Stimulated activated CD4-positive, alpha-beta T cell treated with anti-CD3 and anti-CD28 coated beads, Interleukin-15, amount 100 ng/mL, for 48 hours (primary cell): Measurements from ENCODE around the gene CD247.

Experiments used
- DNase-seq, 2 donors: peaks; one replicate each; pipeline ENCODE4 v3.0.0-alpha.2; 2020; ENCODE audit warnings: low read depth in 2 of 2

CD247 gene

DNA sequence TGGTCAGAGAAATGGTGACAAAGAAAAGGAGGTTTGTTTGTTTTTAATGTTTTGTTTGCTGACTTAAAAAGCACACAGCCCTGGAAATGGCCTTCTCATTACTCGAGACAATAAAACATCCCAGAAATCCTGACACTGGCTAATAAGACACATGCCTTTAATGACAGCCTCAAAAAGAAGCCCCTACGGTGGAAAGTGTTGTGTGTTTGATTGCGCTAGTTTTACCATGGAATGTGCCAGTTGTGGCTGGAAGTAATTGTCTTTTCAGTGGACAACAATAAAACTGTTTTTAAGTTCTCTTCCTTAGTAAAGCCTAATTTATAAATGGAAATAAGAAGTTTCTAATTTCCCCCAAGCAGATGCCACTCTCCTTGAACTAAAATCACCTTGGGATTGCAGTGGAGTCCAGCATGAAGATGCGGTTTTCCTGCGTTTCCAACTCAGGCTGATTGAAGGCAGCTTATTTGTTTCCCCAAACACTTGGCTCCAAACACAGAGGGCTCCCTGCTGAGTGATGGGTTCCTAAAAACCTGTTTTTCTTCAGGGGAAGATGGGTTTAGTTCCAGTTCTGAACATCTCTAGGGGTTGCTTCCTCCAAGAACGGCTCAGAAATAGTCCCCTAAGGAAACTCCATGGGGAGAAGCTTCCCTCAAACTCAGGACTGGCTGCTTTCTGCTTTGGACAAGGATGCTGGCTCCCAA, 54.3 kb downstream of the CD247 start:
- no peak for DNase-seq

DNA sequence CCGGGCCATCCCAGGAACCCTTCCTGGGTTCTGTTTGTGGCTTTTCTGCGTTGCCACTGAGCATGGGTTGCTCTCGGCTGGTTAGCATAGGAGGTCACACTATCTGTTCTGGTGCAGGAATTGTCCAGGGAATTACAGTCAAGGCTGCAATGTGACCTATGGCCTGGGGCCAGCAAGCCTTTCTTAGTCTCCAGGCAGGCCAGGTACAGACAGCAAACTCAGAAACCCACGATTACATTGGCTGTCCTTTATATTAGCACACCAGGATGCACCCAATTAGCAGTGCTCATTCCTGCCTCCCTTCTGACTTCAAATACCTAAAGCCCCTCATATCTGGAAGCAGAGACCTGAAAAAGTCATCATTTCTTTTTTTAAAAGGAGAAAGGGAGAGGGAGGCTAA, 55.2 kb downstream of the CD247 start:
- no peak for DNase-seq

DNA sequence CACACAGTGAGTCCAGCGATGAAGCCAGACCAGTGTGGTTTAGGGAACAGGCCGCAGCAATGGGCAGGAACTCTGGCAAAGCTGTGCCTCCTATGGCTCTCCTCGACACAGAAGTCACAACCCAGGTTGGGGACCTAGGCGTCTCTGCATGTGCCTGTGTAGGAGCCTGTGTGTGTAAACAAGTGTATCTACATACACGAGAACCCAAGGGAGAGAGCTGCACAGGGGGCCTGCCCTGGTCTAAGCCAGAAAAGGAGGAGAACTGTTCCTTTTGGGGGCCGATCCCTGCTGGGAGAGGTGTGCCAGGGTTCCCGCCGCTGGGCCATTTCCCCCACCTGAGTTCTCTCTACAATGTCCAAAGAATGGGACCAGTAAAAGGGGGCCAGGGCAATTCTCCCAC, 56.0 kb downstream of the CD247 start:
- DNase-seq, result no peak

DNA sequence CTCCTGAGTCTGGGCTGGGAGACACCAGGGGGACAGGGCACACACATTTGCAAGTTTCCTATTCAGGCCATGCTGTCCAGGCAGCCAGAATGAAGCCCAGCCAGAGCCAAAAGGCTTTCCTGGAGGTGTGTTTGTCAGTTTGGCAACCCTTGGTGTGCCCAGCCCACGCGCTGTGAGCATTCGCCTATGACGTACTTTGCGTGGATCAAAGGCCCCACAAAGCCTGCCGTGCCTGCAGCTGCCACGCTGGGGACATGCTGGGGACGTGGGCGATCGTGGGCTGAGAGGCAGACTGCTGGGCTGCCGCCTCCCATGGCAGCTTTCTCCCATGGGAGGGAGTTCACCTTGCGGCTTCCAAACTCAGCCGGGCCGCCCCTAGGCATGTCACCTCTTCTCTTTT, 57.5 kb downstream of the CD247 start:
- no peak for DNase-seq

DNA sequence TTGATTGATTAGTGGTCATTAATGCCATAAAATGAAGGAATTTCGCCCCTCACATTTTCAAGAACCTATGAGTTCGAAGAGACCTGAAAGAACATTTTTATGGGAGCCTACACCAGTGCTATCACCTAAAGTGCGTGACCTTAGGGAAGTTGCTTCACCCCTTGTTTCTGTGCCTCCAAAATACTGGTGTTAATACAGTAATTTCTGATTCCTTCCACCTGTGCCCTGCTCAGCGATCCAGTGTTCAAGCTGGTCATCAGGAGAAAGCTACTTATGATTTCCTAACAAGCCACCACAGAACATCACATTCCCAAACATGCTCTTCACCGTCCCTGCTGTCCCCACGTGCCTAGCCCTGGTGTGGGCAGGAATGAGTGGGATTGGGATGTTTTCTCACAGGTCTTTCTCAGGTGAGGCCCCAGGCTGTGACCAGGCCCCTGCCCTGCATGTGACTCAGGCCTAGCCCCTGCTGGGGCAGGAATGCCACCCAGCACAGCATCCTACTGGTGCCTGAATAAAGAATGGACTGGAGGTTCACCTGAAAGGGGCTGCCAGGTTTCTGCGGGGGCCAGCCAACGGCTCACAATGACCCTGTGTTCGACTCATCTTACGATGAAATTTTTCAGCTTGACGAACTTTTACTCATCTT, 60.3 kb downstream of the CD247 start:
- no peak for DNase-seq

DNA sequence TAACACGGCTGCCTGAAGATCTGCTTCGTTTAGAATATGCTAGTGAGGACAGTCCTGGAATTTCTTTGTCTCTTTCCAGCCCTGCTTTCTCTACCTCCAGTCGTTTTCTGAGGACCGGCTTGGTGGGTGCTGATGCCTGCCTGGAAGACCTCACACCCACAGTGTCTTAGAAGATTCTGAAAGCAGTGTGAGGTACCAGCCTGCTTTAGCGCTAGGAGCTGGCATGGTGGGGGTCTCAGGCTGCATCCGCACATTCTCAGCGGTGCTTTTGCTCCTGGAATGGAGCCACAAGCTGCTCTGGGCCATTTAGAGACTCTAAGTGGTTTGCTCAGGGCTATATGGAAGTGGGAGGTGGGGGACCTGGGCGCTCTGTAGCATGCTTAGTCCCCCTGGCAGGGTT, 61.4 kb downstream of the CD247 start:
- no peak for DNase-seq

DNA sequence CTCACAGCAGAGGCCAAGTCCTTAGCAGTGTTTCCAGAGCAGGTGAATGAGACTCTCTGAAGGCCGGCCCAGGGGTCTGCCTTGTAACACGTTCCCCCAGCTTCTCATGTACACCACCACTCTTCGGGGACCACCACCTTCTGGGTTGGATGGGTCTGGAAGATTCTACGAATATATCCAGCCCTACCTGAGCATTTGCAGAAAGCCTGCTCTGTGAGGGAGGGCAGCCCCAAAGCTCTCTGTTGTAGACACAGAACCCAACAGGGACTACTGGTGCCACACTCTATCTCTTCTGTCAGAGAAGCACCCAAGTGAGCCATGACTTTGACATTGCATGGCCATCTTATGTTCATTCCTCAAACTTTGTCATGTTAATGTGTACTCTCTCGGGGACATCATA, 61.8 kb downstream of the CD247 start:
- DNase-seq, result no peak

DNA sequence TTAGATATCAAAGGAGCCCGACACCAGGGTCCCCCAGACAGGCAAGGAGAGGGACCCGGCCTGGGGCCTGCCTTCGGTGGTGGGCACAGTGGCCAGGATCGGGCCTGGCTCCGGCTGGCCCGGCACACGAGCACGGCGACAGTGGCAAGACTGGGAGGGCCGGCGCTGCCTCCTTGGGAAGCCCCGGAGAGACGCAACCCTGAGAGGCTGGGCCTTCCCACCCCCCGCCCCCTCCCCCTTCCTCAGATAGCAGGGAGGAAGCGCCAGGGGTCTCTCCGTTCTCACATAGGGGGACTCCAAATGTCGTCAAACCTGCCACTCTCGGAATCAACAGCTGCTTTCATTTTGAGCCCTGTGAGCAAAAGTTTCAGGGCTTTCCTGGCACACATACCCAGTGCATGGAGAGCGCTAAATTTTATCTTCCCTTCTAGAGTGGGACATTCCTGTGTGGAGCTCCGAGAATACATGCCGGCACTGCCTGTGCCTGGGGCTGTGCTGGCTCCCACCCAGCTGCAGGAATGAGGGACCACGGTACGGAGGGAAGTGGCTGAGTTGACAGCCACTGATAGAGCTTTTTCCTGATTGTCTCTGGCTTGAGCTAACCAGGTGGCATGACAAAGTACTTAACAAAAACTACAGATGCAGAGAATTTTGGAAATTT, 62.4 kb downstream of the CD247 start:
- no peak for DNase-seq

DNA sequence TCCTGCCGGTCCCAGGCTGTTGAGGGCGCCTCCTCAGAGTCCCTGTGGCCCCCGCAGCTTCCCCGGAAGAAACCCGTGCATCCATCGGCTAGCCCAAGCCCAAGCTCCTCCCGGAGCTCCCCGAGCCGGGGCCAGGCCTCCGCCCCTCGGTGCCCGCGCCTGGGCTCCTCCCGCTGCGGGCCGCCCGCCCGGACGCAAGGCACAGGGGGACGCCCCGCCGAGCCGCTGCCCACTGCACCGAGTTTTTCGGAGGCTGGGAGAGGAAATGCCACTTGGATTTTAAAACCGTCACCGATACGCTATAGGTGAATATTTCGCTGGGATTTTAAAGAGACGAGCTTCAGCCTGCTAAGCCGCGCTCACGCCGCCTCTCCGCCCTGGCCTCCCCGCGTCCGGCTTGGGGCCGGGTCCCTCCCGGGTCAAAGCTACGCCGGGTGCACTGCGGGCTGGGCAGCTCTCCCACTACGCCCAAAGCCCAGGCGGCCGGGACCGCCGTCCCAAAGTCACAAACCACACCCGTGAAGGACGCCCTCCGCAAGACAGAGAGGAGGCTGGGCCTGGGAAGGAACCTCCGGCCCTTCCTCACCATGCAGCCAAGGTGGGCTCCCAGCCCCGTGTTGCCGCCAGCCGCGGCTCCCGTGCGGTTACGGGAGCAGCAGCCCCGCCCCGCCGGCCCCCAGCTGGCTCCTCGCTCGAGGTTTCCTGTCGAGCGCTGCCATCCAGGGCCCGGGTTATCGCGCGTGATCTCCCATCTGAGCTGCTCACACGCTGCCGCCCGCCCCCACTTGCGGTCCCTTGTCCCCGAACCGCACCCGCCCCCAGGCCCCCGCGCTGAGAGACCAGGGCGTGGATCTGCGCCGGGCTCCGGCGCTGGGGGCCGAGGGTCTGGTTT, 63.2 kb downstream of the CD247 start:
- peak; percentile 58 to 70 for DNase-seq

DNA sequence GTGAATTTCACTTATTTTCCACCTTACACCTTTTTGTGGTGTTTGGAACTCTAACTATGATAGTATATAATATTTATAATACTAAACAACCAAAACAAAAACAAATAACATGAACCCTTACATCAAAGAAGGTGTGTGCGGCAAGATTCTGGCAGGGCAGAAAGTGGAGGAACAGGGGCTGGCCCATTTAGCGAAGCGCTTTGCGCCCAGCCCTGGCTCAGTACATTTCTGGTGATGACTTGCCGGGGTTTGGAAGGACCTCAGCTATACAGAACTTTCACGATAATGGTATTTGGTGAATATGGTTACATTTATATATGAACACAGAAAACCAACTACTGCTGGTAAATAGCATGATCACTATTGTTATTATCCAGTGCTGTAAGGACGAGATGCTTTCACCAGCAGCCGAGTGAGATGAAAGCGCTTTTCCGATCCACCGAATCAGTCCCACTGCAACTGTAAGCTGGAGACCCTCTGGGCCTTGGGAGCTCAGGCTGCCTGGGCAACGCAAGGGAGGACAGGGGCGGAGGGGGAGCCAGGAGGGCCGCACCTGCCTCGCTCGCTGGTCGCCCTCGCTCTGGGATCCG, 63.9 kb downstream of the CD247 start:
- DNase-seq, result no peak

DNA sequence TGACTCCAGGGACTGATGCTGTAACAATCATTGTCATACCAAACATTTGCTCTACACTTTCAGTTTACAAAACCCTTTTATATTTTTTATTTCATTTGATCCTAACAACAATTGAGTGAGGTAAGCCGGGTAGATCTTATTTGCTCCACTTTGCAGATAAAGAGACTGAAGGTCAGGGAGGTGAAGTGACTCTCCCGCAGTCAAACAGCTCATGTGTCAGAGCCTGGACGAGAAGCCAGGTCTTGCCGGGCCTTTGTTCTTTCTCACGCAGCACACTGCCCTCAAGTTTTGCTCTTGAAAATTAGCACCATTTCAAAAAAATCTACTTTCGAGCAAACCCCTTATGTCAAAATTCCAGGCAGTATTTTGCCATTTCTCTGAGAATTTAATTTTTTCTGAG, 65.2 kb downstream of the CD247 start:
- DNase-seq, result no peak

DNA sequence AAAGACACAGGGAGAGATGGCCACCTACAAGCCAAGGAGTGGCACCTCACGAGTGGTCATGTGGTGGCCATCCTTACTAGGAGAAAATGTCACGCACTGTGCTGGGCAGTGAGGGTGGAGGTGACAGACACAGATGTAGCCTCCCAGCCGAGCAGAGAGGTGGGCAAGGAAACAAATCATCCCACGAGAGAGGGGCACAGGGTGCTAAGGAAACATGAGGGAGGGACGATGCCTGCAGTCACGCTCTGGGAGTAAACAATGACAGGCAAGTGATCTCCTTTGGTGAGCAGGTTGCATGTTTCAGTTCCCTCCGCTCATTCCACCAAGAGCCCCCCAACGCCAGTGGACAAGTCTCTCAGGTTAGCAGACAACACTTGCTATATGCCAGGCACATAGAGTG, 65.8 kb downstream of the CD247 start:
- no peak for DNase-seq

DNA sequence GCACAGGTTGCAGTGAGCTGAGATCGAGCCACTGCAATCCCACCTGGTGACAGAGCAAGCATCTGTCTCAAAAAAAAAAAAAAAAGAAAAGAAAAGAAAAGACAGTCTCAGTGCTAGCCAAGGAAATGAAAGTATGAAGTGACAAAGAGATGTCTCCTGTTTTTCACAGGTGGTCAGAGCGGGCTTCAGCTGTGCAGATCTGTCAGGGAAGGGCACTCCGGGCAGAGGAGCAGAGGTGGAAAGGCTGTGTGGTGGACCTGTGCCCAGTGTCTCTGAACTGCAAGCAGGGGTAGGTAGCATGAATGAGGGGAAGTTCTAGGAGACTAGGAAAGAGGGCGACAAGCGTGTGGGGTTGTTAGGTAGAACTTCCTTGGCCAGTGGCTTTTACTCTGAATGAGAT, 67.5 kb downstream of the CD247 start:
- DNase-seq, result no peak

DNA sequence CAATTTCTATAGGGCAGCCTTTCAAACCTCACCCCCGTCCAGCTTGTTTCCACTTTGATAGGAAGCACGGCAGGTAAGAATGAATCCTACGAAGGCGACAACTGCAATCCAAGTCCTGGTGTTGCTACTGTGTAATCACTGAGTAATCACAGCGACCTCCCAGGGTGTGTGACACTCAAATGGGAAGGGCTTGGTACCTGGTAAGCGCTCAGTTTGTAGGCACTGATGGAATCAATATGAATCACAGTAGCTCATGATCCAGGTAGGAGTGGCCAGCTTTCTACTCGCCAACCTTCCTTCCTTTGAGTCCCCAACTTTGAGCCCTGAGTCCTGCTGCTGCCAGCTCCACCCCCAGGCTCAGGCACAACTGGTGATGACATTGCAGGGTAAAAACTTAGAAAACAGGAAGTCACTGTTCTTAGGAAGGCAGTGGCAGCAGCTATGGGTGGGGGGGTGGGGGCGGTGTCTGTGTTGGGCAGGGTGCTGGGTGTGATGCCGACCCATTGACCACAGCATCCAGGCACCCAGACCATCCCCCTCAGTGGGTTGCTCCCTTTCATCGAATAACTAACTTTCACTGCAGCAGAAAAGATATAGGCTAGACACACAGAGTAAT, 70.7 kb downstream of the CD247 start:
- peak; percentile 64 to 76 for DNase-seq

DNA sequence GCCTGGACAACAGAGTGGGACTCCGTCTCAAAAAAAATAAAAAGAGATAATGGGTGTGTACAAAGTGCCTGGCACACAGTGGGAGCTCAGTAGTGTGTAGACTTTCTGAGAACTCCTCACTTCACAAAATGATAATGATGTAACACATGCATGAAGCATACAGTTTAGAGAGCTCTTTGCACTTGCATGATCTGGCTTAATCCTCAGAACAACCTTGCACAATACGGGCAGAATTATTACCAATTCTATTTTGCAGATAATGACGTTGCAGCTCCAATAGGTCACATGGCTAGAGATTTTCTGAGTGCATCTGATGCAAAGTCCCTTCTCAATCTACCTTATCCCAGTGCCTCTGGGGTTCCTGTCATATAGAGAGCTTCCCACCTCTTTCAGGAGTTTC, 71.4 kb downstream of the CD247 start:
- no peak for DNase-seq

DNA sequence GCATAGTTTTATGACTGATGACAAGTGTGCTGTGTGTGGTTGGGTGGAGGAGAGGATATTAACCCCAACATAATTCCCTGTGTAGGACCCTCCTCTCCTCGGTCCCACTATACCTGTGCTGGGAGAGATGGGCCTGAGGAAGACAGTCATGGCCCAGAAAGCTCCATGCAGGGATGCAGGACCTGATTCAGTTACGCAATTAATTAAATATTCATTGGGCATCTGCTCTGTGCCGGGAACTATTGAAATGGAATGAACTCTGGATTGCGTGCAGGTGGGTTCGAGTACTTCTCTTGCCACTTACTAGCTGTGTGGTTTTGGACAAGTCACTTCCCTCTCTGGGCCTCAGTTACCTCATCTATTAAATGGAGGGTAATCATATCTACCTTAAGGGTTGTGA, 74.6 kb downstream of the CD247 start:
- no peak for DNase-seq

DNA sequence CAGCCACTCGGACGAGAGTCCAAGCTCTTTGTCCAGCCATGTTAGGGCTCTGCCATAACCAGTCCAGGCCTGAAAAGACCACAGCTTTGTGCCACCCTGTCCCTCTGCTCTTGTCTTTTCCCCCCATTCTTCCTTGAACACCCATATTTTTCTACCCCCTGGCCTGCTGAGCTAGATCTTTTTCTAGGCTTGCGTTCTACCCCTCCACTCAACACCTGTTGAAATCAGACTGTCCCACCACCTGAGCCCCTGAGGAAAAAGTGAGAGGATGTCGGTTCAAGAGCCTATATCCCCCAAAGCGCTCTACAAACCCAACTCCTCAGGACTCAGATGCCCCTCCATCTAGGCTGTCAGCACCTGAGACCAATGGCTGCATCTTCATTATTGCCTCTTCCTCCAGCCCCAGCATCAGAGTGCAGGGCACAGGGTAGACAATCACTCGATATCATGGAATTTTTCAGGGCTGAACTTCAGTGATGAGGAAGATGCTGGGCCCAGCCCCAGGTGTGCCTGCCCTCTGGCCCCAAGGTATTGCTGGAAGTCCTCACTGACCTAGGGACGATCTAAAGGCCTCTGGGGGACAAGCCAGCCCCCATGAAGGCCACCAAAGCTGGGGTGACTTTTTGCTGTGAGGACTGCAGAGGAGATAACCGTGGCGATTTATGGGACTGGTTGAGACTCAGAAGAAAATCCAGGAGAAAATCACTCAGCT, 75.3 kb downstream of the CD247 start:
- no peak for DNase-seq

DNA sequence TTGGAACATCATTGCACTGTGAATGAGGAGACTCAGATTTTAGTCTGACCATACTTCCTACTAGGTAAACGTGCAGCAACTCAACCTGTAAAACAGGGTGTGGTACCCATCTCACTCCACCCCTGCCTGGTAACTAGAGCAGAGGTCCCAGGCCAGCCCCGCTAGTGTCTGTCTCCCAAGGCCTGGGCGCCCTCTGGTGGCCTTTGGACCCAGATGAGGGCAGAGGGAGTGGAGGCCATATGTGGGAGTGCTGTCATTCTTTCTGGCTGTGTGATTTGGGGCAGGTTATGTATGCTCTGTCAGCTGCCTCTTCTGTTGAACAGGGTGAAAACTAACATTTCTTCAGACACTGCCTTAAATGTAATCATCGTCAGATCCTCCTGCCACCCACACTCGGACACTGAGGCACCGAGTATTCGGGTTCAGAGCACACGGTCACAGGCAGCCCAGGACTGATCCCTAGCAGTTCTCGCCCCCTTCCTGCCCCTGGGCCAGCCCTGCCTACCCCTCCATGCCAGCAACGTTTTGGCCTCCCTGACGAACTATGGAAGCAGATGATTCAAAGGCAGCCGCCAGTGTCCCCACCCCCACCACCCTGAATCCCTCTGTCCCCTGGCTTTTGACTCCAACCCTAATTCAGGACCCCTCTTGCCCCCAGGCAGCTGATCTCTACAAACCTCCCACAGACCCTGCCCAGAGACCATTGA, 76.0 kb downstream of the CD247 start:
- peak; percentile 79 to 83 for DNase-seq

DNA sequence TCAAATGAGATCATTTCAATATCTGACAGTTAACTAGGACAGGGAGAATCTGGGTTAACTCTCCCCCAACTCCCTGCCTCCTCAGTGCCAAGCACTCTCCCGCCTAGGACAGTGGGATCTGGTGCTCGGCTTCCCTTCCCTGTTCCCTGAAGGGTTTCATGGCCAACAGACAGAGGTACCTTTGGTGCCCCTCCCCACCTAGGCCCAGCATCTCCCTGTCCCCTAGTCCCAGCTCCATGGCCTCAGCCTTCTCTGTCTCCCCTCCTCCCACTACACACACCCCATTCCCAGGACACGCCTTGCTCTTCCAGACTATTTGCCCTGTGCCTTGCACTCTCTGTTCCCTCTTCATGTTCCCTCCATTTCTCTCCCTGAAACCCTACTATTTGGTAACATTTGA, 77.1 kb downstream of the CD247 start:
- DNase-seq, result no peak

DNA sequence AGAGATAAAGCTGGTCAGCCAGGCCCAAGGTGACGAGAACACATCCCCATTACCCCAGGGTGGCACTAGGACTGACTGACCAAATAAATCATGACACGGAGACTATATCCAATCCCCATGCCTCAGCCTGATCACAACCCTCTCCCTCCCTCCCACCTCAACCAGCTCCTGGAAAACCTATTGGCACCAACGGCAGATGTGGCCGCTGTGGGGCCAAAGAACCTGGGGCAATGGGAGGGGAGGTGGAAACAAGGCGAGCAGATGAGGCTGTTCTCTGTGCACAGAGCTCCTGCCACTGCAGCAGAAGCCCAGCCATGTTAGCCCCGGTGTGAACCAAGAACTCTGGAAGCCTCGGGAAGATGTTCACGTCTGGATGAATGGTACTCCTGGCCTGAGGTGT, 77.6 kb downstream of the CD247 start:
- no peak for DNase-seq
